GM23338 (cell line): ENCODE measurements around the gene USP6NL. TPM values are rescaled to one million over a fixed set of nuclear protein-coding genes. Genes with fewer than 3 reads are reported as not detected.

Source experiments
- ATAC-seq: fragments of 200-7000 bp; cut with Tn5 transposase; 3 replicates; pipeline ENCODE4 v1.9.1; 2020
- DNase-seq: peaks from one replicate; pipeline ENCODE4 v3.0.0-alpha.2; 2015; ENCODE audit warnings: low spot score
- H2AFZ ChIP-seq: fragments of 200-600 bp; sonication (generic); 2 replicates; pipeline ENCODE4 v1.8.0; 2016; ENCODE audit warnings: antibody characterized with exemption, mild to moderate bottlenecking, moderate library complexity
- H3F3A ChIP-seq: fragments of 200-600 bp; sonication (generic); replicated peaks from 2 replicates; pipeline ENCODE4 v1.8.0; 2017; ENCODE audit warnings: antibody characterized with exemption, mixed run types, low read depth
- H3K27ac ChIP-seq: fragments of 200-600 bp; sonication (generic); 2 replicates; pipeline ENCODE4 v1.6.1; 2016; ENCODE audit warnings: low read depth
- H3K27me3 ChIP-seq: fragments of 200-600 bp; sonication (generic); 2 replicates; pipeline ENCODE4 v1.8.0; 2016; ENCODE audit warnings: mild to moderate bottlenecking, mixed run types, moderate library complexity; ENCODE audit not compliant: insufficient read depth
- H3K36me3 ChIP-seq: fragments of 200-600 bp; sonication (generic); 2 replicates; pipeline ENCODE4 v1.8.0; 2016; ENCODE audit warnings: mild to moderate bottlenecking; ENCODE audit not compliant: insufficient read depth
- H3K4me1 ChIP-seq: fragments of 200-600 bp; sonication (generic); 2 replicates; pipeline ENCODE4 v1.8.0; 2016; ENCODE audit warnings: mild to moderate bottlenecking, moderate library complexity; ENCODE audit not compliant: insufficient read depth
- H3K4me2 ChIP-seq: fragments of 200-600 bp; sonication (generic); 2 replicates; pipeline ENCODE4 v1.7.1; 2017; ENCODE audit warnings: mixed run types
- H3K4me3 ChIP-seq: fragments of 200-600 bp; sonication (generic); 2 replicates; pipeline ENCODE4 v1.6.1; 2016; ENCODE audit warnings: mixed run types
- H3K79me2 ChIP-seq: fragments of 200-600 bp; sonication (generic); replicated peaks from 2 replicates; pipeline ENCODE4 v1.8.0; 2017; ENCODE audit warnings: mild to moderate bottlenecking; ENCODE audit not compliant: insufficient read depth
- H3K9me2 ChIP-seq: fragments of 200-600 bp; sonication (generic); 2 replicates; pipeline ENCODE4 v1.8.0; 2017; ENCODE audit not compliant: insufficient read depth
- H4K20me1 ChIP-seq: fragments of 200-600 bp; sonication (generic); replicated peaks from 2 replicates; pipeline ENCODE4 v1.8.0; 2017; ENCODE audit warnings: mild to moderate bottlenecking; ENCODE audit not compliant: insufficient read depth
- H3K27ac Mint-ChIP-seq: 2 replicates; pipeline ENCODE4 v1.8.0; 2020; ENCODE audit warnings: inconsistent platforms, mild to moderate bottlenecking, moderate library complexity, mixed read lengths
- H3K27me3 Mint-ChIP-seq: 3 replicates; pipeline ENCODE4 v1.8.0; 2022; ENCODE audit warnings: low read depth, mild to moderate bottlenecking, moderate library complexity, mixed read lengths, inconsistent platforms; ENCODE audit not compliant: insufficient read depth, poor library complexity
- H3K36me3 Mint-ChIP-seq: 3 replicates; pipeline ENCODE4 v1.8.0; 2021; ENCODE audit warnings: low read depth, mild to moderate bottlenecking, inconsistent platforms, moderate library complexity, mixed read lengths
- H3K4me1 Mint-ChIP-seq: 3 replicates; pipeline ENCODE4 v1.8.0; 2020; ENCODE audit warnings: mild to moderate bottlenecking, inconsistent platforms, mixed read lengths
- H3K4me3 Mint-ChIP-seq: 3 replicates; pipeline ENCODE4 v1.8.0; 2021; ENCODE audit warnings: moderate library complexity, mild to moderate bottlenecking, inconsistent platforms, mixed read lengths
- H3K9me3 Mint-ChIP-seq: 3 replicates; pipeline ENCODE4 v1.8.0; 2020; ENCODE audit warnings: moderate library complexity, mild to moderate bottlenecking, inconsistent platforms, mixed read lengths
- CREB1 ChIP-seq: fragments of 250-450 bp; sonication (Bioruptor Pico); IDR thresholded peaks from 2 replicates; pipeline ENCODE4 v1.5.0; 2020; ENCODE audit warnings: low read depth, mild to moderate bottlenecking, moderate library complexity
- EZH2 ChIP-seq: fragments of 200-600 bp; sonication (generic); IDR thresholded peaks from one replicate; pipeline ENCODE4 v1.8.0; 2017; ENCODE audit warnings: antibody characterized with exemption, mild to moderate bottlenecking, low read depth; ENCODE audit not compliant: unreplicated experiment
- EZH2phosphoT487 ChIP-seq: fragments of 200-600 bp; sonication (generic); IDR thresholded peaks from one replicate; pipeline ENCODE4 v1.8.1; 2018; ENCODE audit warnings: antibody characterized with exemption; ENCODE audit not compliant: unreplicated experiment
- JUNB ChIP-seq: IDR thresholded peaks from one replicate; pipeline ENCODE4 v1.6.1; 2016; ENCODE audit warnings: antibody characterized with exemption; ENCODE audit not compliant: unreplicated experiment
- NANOG ChIP-seq: IDR thresholded peaks from 2 replicates; pipeline ENCODE4 v1.6.1; 2016; ENCODE audit warnings: antibody characterized with exemption, borderline replicate concordance
- POLR2AphosphoS5 ChIP-seq: IDR thresholded peaks from 2 replicates; pipeline ENCODE4 v1.6.1; 2016; ENCODE audit warnings: antibody characterized with exemption, low read depth
- STAT1 ChIP-seq: IDR thresholded peaks from one replicate; pipeline ENCODE4 v1.6.1; 2016; ENCODE audit warnings: antibody characterized with exemption; ENCODE audit not compliant: unreplicated experiment
- ZNF114 ChIP-seq: fragments of 250-450 bp; sonication (Bioruptor Pico); IDR thresholded peaks from 2 replicates; pipeline ENCODE4 v1.5.0; 2020; ENCODE audit warnings: mild to moderate bottlenecking, moderate library complexity
- ZNF331 ChIP-seq: fragments of 250-450 bp; sonication (Bioruptor Pico); IDR thresholded peaks from 2 replicates; pipeline ENCODE4 v1.5.0; 2020; ENCODE audit warnings: low read depth, mild to moderate bottlenecking, moderate library complexity
- polyA plus RNA-seq: library from polyadenylated mRNA; unstranded; fragments of >200 nt; fragmentation: Nextera tagmentation; extraction: Ambion mirVana; gene quantifications from 2 replicates; pipeline ENCODE4 v1.2.1, GENCODE V29; 2016
- total RNA-seq: library from RNA; depleted of rRNA; stranded (reverse); fragments of >200 nt; shearing (Covaris generic); gene quantifications from 2 replicates; pipeline ENCODE4 v1.2.3, GENCODE V29; 2014
- TF ChIP-seq, protein P1 (sequence below), 2 experiments: fragments of 200-600 bp in 1 of 2; sonication (generic) in 1 of 2; conservative IDR thresholded peaks; 2 replicates each; pipeline versions ENCODE4 v1.5.1 to v1.6.1; 2016 to 2017; ENCODE audit warnings: antibody characterized with exemption in 2 of 2, low read depth in 2 of 2, mild to moderate bottlenecking in 2 of 2, moderate library complexity in 1 of 2
- TF ChIP-seq, protein P2 (sequence below): IDR thresholded peaks from one replicate; pipeline ENCODE4 v1.6.1; 2018; ENCODE audit warnings: antibody characterized with exemption; ENCODE audit not compliant: unreplicated experiment
- TF ChIP-seq, protein P3 (sequence below): IDR thresholded peaks from 2 replicates; pipeline ENCODE4 v1.6.1; 2016; ENCODE audit warnings: antibody characterized with exemption

USP6NL gene
- total and polyA plus RNA-seq, 2 experiments from 2014 or later, result 8.1 to 29.7 TPM

DNA sequence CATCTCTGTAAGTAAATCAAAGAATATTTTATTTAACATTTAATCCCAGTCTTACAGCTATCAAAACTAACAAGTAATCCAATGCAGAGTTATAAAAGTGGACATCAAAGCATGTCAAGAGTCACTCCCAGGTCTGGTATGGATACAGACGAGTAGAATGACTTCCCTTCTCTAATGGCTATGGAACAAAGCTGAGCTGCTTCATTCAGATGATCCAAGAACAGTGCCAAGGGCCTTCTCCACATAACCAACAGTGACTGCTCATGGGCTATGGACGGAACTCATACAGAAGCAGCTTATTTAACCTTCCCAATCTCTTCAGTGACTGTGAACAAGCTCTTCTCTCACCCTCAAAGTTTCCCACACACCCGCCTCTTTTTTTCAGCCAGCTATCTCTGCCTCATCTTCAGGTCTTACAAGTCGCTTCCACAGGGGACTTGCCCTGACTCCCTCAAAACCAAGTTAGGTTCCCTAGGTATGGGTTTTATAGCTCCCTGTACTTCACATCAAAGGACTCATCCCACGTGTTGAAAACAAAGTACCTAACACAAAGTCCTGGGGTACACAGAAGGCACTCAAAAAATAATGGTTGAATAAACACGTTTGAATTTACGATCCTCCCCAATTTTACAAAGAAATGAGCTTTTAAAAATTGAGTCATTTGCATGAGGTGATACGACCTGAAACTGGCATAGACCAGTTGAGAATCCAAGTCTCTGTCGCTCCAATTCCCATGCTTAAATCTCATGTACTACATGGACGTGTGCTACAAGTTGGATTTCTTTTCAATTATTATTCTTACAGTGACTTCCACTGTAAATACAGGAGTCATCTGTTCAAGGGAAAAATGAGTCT, 3.1 kb downstream of the USP6NL start (continued):
- TF ChIP-seq, protein P1, sequence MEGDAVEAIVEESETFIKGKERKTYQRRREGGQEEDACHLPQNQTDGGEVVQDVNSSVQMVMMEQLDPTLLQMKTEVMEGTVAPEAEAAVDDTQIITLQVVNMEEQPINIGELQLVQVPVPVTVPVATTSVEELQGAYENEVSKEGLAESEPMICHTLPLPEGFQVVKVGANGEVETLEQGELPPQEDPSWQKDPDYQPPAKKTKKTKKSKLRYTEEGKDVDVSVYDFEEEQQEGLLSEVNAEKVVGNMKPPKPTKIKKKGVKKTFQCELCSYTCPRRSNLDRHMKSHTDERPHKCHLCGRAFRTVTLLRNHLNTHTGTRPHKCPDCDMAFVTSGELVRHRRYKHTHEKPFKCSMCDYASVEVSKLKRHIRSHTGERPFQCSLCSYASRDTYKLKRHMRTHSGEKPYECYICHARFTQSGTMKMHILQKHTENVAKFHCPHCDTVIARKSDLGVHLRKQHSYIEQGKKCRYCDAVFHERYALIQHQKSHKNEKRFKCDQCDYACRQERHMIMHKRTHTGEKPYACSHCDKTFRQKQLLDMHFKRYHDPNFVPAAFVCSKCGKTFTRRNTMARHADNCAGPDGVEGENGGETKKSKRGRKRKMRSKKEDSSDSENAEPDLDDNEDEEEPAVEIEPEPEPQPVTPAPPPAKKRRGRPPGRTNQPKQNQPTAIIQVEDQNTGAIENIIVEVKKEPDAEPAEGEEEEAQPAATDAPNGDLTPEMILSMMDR (conservative IDR thresholded peaks at IDR 0.05; ENCODE audit: low read depth in 2 of 2), result no peak
- TF ChIP-seq EZH2 (no peak), ZNF114 (no peak), JUNB (no peak), CREB1 (CRISPR knock-in tag) (no peak), POLR2AphosphoS5 (no peak), ZNF331 (no peak), NANOG (no peak), STAT1 (no peak), EZH2phosphoT487 (no peak)
- TF ChIP-seq, protein P2, sequence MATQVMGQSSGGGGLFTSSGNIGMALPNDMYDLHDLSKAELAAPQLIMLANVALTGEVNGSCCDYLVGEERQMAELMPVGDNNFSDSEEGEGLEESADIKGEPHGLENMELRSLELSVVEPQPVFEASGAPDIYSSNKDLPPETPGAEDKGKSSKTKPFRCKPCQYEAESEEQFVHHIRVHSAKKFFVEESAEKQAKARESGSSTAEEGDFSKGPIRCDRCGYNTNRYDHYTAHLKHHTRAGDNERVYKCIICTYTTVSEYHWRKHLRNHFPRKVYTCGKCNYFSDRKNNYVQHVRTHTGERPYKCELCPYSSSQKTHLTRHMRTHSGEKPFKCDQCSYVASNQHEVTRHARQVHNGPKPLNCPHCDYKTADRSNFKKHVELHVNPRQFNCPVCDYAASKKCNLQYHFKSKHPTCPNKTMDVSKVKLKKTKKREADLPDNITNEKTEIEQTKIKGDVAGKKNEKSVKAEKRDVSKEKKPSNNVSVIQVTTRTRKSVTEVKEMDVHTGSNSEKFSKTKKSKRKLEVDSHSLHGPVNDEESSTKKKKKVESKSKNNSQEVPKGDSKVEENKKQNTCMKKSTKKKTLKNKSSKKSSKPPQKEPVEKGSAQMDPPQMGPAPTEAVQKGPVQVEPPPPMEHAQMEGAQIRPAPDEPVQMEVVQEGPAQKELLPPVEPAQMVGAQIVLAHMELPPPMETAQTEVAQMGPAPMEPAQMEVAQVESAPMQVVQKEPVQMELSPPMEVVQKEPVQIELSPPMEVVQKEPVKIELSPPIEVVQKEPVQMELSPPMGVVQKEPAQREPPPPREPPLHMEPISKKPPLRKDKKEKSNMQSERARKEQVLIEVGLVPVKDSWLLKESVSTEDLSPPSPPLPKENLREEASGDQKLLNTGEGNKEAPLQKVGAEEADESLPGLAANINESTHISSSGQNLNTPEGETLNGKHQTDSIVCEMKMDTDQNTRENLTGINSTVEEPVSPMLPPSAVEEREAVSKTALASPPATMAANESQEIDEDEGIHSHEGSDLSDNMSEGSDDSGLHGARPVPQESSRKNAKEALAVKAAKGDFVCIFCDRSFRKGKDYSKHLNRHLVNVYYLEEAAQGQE, result no peak

DNA sequence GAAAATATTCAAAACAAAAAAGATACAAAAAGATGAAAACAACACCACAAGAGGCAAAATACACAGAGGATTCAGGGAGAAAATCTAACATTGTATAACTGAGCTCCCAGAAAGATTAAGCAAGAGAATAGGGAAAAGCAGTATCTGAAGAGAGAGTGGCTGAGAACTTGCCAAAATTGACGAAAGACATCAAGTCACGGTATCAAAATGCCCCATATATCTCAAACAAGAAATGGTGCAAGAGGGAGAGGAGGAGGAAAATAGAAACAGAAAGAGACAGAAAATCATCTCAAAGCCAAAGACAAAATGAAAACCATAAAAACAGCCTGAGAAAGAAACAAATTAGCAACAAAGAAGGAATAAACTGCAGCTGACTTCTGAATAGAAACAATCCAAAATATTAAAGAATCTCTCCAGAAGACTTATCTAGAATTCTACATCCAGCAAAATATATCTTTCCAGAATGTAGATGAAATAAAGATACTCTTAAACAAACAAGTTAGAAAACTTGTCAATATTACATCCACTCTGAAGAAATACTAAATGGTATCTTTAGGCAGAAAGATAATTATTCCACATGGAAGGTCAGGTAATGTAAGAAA, 5.5 kb downstream of the USP6NL start:
- Mint-ChIP-seq H3K9me3 (no peaks in the 10 kb centered on the region; the same call in 2 of the 3 replicates), H3K4me3 (no peak overlapping the region), H3K36me3 (no peaks in the 10 kb centered on the region; the same call in 2 of the 3 replicates), H3K27ac (no peak overlapping the region), H3K27me3 (peaks cover 1% of the 10 kb centered on the region), H3K4me1 (peaks cover 60% of the 10 kb centered on the region)
- Histone ChIP-seq H3F3A (no peaks in the 10 kb centered on the region), H3K79me2 (peaks cover 99% of the 10 kb centered on the region), H3K4me1 (peaks cover 61% of the 10 kb centered on the region), H3K4me2 (peak overlapping the region; percentile 28; the same call in 1 of the 2 replicates), H3K9me2 (no peaks in the 10 kb centered on the region), H3K27me3 (no peaks in the 10 kb centered on the region), H2AFZ (no peak overlapping the region), H3K36me3 (no peaks in the 10 kb centered on the region), H4K20me1 (peaks cover 42% of the 10 kb centered on the region), H3K4me3 (no peak overlapping the region), H3K27ac (peak overlapping the region; percentile 21; the same call in 1 of the 2 replicates)
- DNase-seq, result no peak
- no peak for ATAC-seq
- TF ChIP-seq EZH2phosphoT487 (no peak), JUNB (no peak), EZH2 (no peak), STAT1 (no peak), CREB1 (CRISPR knock-in tag) (no peak), ZNF114 (no peak), NANOG (no peak), ZNF331 (no peak), POLR2AphosphoS5 (no peak)
- TF ChIP-seq, protein P2, result no peak
- TF ChIP-seq, protein P3, sequence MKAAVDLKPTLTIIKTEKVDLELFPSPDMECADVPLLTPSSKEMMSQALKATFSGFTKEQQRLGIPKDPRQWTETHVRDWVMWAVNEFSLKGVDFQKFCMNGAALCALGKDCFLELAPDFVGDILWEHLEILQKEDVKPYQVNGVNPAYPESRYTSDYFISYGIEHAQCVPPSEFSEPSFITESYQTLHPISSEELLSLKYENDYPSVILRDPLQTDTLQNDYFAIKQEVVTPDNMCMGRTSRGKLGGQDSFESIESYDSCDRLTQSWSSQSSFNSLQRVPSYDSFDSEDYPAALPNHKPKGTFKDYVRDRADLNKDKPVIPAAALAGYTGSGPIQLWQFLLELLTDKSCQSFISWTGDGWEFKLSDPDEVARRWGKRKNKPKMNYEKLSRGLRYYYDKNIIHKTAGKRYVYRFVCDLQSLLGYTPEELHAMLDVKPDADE, result no peak
